Trophoblast cell (in vitro differentiated cells and primary cell): Measurements from ENCODE around the gene OR9Q2.
"Not testable (repeated sequence)": the region's sequence is repeated elsewhere in the genome, so short reads cannot be mapped to it uniquely, and the experiment has no call there.

Experiments
- DNase-seq, 2 donors: peaks; one replicate each; pipeline ENCODE4 v3.0.0-alpha.2; 2016
- H2AFZ ChIP-seq: 2 replicates; pipeline ENCODE4 v1.6.1; 2013; ENCODE audit warnings: low read length, moderate library complexity, mild to moderate bottlenecking; ENCODE audit not compliant: insufficient read depth, poor library complexity
- H2AK5ac ChIP-seq: 2 replicates; pipeline ENCODE4 v1.6.1; 2013; ENCODE audit warnings: mild to moderate bottlenecking, low read length
- H2BK120ac ChIP-seq: 2 replicates; pipeline ENCODE4 v1.6.1; 2013; ENCODE audit warnings: low read length, mild to moderate bottlenecking, moderate library complexity; ENCODE audit not compliant: insufficient read depth, poor library complexity
- H2BK12ac ChIP-seq: 2 replicates; pipeline ENCODE4 v1.6.1; 2013; ENCODE audit warnings: mild to moderate bottlenecking, low read length, moderate library complexity
- H2BK5ac ChIP-seq: 2 replicates; pipeline ENCODE4 v1.6.1; 2013; ENCODE audit warnings: low read length, low read depth, moderate library complexity, mild to moderate bottlenecking; ENCODE audit not compliant: poor library complexity
- H3K14ac ChIP-seq: 2 replicates; pipeline ENCODE4 v1.6.1; 2013; ENCODE audit warnings: mild to moderate bottlenecking, low read length
- H3K18ac ChIP-seq: 2 replicates; pipeline ENCODE4 v1.6.1; 2013; ENCODE audit warnings: mild to moderate bottlenecking, low read length
- H3K23ac ChIP-seq: 2 replicates; pipeline ENCODE4 v1.6.1; 2013; ENCODE audit warnings: low read length
- H3K27ac ChIP-seq: 2 replicates; pipeline ENCODE4 v1.5.1; 2013; ENCODE audit warnings: low read depth, mild to moderate bottlenecking, inconsistent platforms, low read length, moderate library complexity
- H3K27me3 ChIP-seq: 2 replicates; pipeline ENCODE4 v1.6.1; 2013; ENCODE audit warnings: inconsistent platforms, mild to moderate bottlenecking, low read length, moderate library complexity; ENCODE audit not compliant: insufficient read depth
- H3K36me3 ChIP-seq, 2 experiments: 1 replicate in 1 of 2; 2 replicates in 1 of 2; pipeline ENCODE4 v1.6.1; 2013; ENCODE audit warnings: low read length in 2 of 2, mild to moderate bottlenecking in 2 of 2, moderate library complexity in 1 of 2; ENCODE audit not compliant: insufficient read depth in 2 of 2, control insufficient read depth in 1 of 2
- H3K4ac ChIP-seq: 2 replicates; pipeline ENCODE4 v1.6.1; 2013; ENCODE audit warnings: low read depth, mild to moderate bottlenecking, low read length, moderate library complexity
- H3K4me1 ChIP-seq, 2 experiments: 1 replicate in 1 of 2; 2 replicates in 1 of 2; pipeline ENCODE4 v1.6.1; 2013; ENCODE audit warnings: low read length in 2 of 2, mild to moderate bottlenecking in 2 of 2, moderate library complexity in 1 of 2; ENCODE audit not compliant: insufficient read depth in 2 of 2, control insufficient read depth in 1 of 2
- H3K4me2 ChIP-seq: 2 replicates; pipeline ENCODE4 v1.6.1; 2013; ENCODE audit warnings: inconsistent platforms, mild to moderate bottlenecking, low read length, moderate library complexity
- H3K4me3 ChIP-seq: 2 replicates; pipeline ENCODE4 v1.5.1; 2013; ENCODE audit warnings: mild to moderate bottlenecking, low read depth, low read length, inconsistent platforms
- H3K79me1 ChIP-seq: one replicate; pipeline ENCODE4 v1.6.1; 2013; ENCODE audit warnings: low read length
- H3K79me2 ChIP-seq: 2 replicates; pipeline ENCODE4 v1.6.1; 2013; ENCODE audit warnings: low read length, mild to moderate bottlenecking; ENCODE audit not compliant: control insufficient read depth, insufficient read depth, poor library complexity
- H3K9ac ChIP-seq: 2 replicates; pipeline ENCODE4 v1.6.1; 2013; ENCODE audit warnings: mild to moderate bottlenecking, low read length
- H3K9me3 ChIP-seq: 2 replicates; pipeline ENCODE4 v1.6.1; 2013; ENCODE audit warnings: low read depth, mild to moderate bottlenecking, control low read depth, inconsistent platforms, low read length; ENCODE audit not compliant: insufficient read depth
- H4K12ac ChIP-seq: 2 replicates; pipeline ENCODE4 v1.6.1; 2013; ENCODE audit warnings: low read depth, mild to moderate bottlenecking, low read length, moderate library complexity
- H4K8ac ChIP-seq: 2 replicates; pipeline ENCODE4 v1.6.1; 2013; ENCODE audit warnings: low read depth, mild to moderate bottlenecking, low read length, moderate library complexity
- H4K91ac ChIP-seq: one replicate; pipeline ENCODE4 v1.6.1; 2013; ENCODE audit warnings: low read depth, mild to moderate bottlenecking, low read length, moderate library complexity
- WGBS: extraction: QIAGEN DNeasy Blood & Tissue Kit; methylation state at CpG from one replicate; pipeline ENCODE4 v1.1.7; 2013; ENCODE audit warnings: missing lambda C conversion rate; ENCODE audit not compliant: insufficient read length, insufficient coverage; ENCODE audit errors: extremely low coverage; 5-methylcytosine and 5-hydroxymethylcytosine counted together

The OR9Q2 gene

DNA sequence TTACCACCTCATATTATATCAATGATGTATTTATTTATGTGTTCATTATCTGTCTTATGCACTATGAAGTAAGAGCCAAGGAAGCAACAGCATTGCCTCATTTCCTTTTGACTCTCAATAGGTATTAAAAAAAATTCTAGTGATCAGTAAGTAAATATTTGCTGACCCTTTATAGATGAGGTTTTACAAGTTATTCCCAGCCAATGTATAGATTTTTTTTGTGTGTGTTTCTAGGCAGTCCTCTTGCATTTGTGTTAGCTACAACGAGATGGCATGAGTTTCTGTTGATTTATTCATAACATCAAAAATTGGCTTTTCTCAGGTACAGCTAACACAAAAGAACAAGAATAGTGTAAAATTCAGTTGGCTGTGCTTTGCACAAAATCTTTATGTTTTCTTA, 10.4 kb downstream of the OR9Q2 start:
- no peaks in the 10 kb centered on the region for H3K4me1 ChIP-seq
- no peak overlapping the region for H2BK12ac ChIP-seq
- H3K18ac ChIP-seq = no peak overlapping the region
- no peak overlapping the region for H2AFZ ChIP-seq
- DNase-seq = no peak
- no peak overlapping the region for H3K4ac ChIP-seq
- H3K23ac ChIP-seq = no peak overlapping the region
- H2AK5ac ChIP-seq = no peak overlapping the region
- no peak overlapping the region for H4K91ac ChIP-seq
- H3K4me2 ChIP-seq = no peak overlapping the region
- H2BK5ac ChIP-seq = no peak overlapping the region
- no peaks in the 10 kb centered on the region for H3K79me2 ChIP-seq
- no peak overlapping the region for H3K14ac ChIP-seq
- H3K4me3 ChIP-seq = no peak overlapping the region
- H3K36me3 ChIP-seq = no peaks in the 10 kb centered on the region
- no peaks in the 10 kb centered on the region for H3K79me1 ChIP-seq
- no peak overlapping the region for H3K27ac ChIP-seq
- no peaks in the 10 kb centered on the region for H3K27me3 ChIP-seq
- no peak overlapping the region for H4K8ac ChIP-seq
- WGBS = no CpG with 5 or more reads among the region's 1 CpG
- no peak overlapping the region for H3K9ac ChIP-seq
- no peak overlapping the region for H2BK120ac ChIP-seq
- no peaks in the 10 kb centered on the region for H3K9me3 ChIP-seq
- no peak overlapping the region for H4K12ac ChIP-seq

- no peak within 1 kb of the TSS for H2BK5ac ChIP-seq
- H3K36me3 ChIP-seq = no peaks in the 10 kb centered on the region
- no peaks in the 10 kb centered on the region for H3K4me1 ChIP-seq
- H4K8ac ChIP-seq = no peak within 1 kb of the TSS
- H3K79me1 ChIP-seq = no peaks in the 10 kb centered on the region
- no peak within 1 kb of the TSS for H2AFZ ChIP-seq
- DNase-seq = no peak
- no peak within 1 kb of the TSS for H2BK120ac ChIP-seq
- H4K12ac ChIP-seq = no peak within 1 kb of the TSS
- no peak within 1 kb of the TSS for H2BK12ac ChIP-seq
- H3K9ac ChIP-seq = no peak within 1 kb of the TSS
- no peak within 1 kb of the TSS for H2AK5ac ChIP-seq
- H3K4me2 ChIP-seq = no peak within 1 kb of the TSS
- H3K14ac ChIP-seq = no peak within 1 kb of the TSS
- no peaks in the 10 kb centered on the region for H3K79me2 ChIP-seq
- H3K4me3 ChIP-seq = no peak within 1 kb of the TSS
- no peaks in the 10 kb centered on the region for H3K27me3 ChIP-seq
- no peak within 1 kb of the TSS for H3K27ac ChIP-seq
- no peak within 1 kb of the TSS for H3K18ac ChIP-seq
- no peak within 1 kb of the TSS for H3K4ac ChIP-seq
- H3K23ac ChIP-seq = no peak within 1 kb of the TSS
- H4K91ac ChIP-seq = no peak within 1 kb of the TSS
- H3K9me3 ChIP-seq = no peaks in the 10 kb centered on the region
Measured at GRCh38 chr11:58204042-58204441, 15.2 kb downstream of the OR9Q2 start, which contains the start of gene OR1S2. OR1S2 (minus strand) TSS chr11:58204142; CDS start chr11:58204142, 0 bp downstream.

- not testable (repeated sequence) for H2BK120ac ChIP-seq, H3K23ac ChIP-seq, H3K18ac ChIP-seq, H3K79me2 ChIP-seq, H3K4me3 ChIP-seq, H3K36me3 ChIP-seq, H2BK5ac ChIP-seq, H2BK12ac ChIP-seq, H3K4me1 ChIP-seq, H3K14ac ChIP-seq, H3K4me2 ChIP-seq, H3K79me1 ChIP-seq, H3K4ac ChIP-seq, H3K27ac ChIP-seq, DNase-seq, H3K9ac ChIP-seq, H2AFZ ChIP-seq, H4K12ac ChIP-seq, H4K91ac ChIP-seq, H4K8ac ChIP-seq, H3K9me3 ChIP-seq, H3K27me3 ChIP-seq, H2AK5ac ChIP-seq
- no CpG with 5 or more reads among the region's 2 CpGs for whole genome bisulfite sequencing
Measured at GRCh38 chr11:58212420-58212819, 23.6 kb downstream of the OR9Q2 start, which contains the start of gene OR1S1. OR1S1 (plus strand) TSS chr11:58212720.

- Histone ChIP-seq H3K9ac (no peak overlapping the region), H3K18ac (no peak overlapping the region), H2BK120ac (no peak overlapping the region), H3K36me3 (no peaks in the 10 kb centered on the region), H3K79me2 (no peaks in the 10 kb centered on the region), H2AFZ (no peak overlapping the region), H4K12ac (no peak overlapping the region), H2BK12ac (no peak overlapping the region), H3K4ac (no peak overlapping the region), H4K91ac (no peak overlapping the region), H4K8ac (no peak overlapping the region), H3K79me1 (no peaks in the 10 kb centered on the region), H3K4me1 (no peaks in the 10 kb centered on the region), H3K9me3 (no peaks in the 10 kb centered on the region), H3K27ac (no peak overlapping the region), H2AK5ac (no peak overlapping the region), H3K4me2 (no peak overlapping the region), H3K4me3 (no peak overlapping the region), H3K23ac (no peak overlapping the region), H3K14ac (no peak overlapping the region), H2BK5ac (no peak overlapping the region), H3K27me3 (no peaks in the 10 kb centered on the region)
- no peak for DNase-seq
Measured at GRCh38 chr11:58216476-58216875, 27.6 kb downstream of the OR9Q2 start.
